GM21737 (cell line): Measurements from ENCODE around the gene C16orf96.
"Not testable (repeated sequence)": the region's sequence is repeated elsewhere in the genome, so short reads cannot be mapped to it uniquely, and the experiment has no call there.

Source experiments
- ATAC-seq: cut with Tn5 transposase; IDR thresholded peaks from one replicate; pipeline ENCODE4 v1.9.1; 2021; ENCODE audit warnings: mild to moderate bottlenecking, moderate library complexity; ENCODE audit not compliant: unreplicated experiment

The C16orf96 gene

GRCh38 chr16:4561596-4561995 is 5.5 kb downstream of the C16orf96 start:
- ATAC-seq, result no peak

- no peak for ATAC-seq
Measured at GRCh38 chr16:4564661-4565267, 8.6 kb downstream of the C16orf96 start.

GRCh38 chr16:4566144-4566543 is 10.0 kb downstream of the C16orf96 start:
- no peak for ATAC-seq

GRCh38 chr16:4570086-4570485 is 13.9 kb downstream of the C16orf96 start:
- no peak for ATAC-seq

- ATAC-seq, result no peak
Measured at GRCh38 chr16:4570688-4571321, 14.7 kb downstream of the C16orf96 start.

- ATAC-seq, result no peak
Measured at GRCh38 chr16:4572715-4573114, 16.6 kb downstream of the C16orf96 start.

GRCh38 chr16:4573926-4574325 is 17.8 kb downstream of the C16orf96 start:
- not testable (repeated sequence) for ATAC-seq

GRCh38 chr16:4574919-4575705 is 19.0 kb downstream of the C16orf96 start:
- no peak for ATAC-seq

- ATAC-seq, result no peak
Measured at GRCh38 chr16:4576008-4576407, 19.9 kb downstream of the C16orf96 start.

GRCh38 chr16:4578961-4579530 is 22.9 kb downstream of the C16orf96 start:
- no peak for ATAC-seq

GRCh38 chr16:4580250-4580649 is 24.1 kb downstream of the C16orf96 start:
- ATAC-seq, result no peak

GRCh38 chr16:4583906-4584305 is 27.8 kb downstream of the C16orf96 start:
- no peak for ATAC-seq

GRCh38 chr16:4586291-4586690 is 30.2 kb downstream of the C16orf96 start:
- no peak for ATAC-seq

- no peak for ATAC-seq
Measured at GRCh38 chr16:4588386-4588785, 32.2 kb downstream of the C16orf96 start.

- no peak for ATAC-seq
Measured at GRCh38 chr16:4588961-4589360, 32.8 kb downstream of the C16orf96 start.

GRCh38 chr16:4591191-4591590 is 35.1 kb downstream of the C16orf96 start:
- ATAC-seq, result no peak

- ATAC-seq, result no peak
Measured at GRCh38 chr16:4591706-4592470, 35.7 kb downstream of the C16orf96 start.

- no peak for ATAC-seq
Measured at GRCh38 chr16:4593086-4593485, 36.9 kb downstream of the C16orf96 start.

GRCh38 chr16:4594433-4595410 is 38.6 kb downstream of the C16orf96 start:
- no peak for ATAC-seq

GRCh38 chr16:4597174-4597573 is 41.0 kb downstream of the C16orf96 start:
- no peak for ATAC-seq
